Stimulated activated CD4-positive, alpha-beta T cell treated with anti-CD3 and anti-CD28 coated beads, Interleukin-4, amount 100 ng/mL, for 4 hours (primary cell): ENCODE results near the gene DPP4.
"Not testable (repeated sequence)": the region's sequence is repeated elsewhere in the genome, so short reads cannot be mapped to it uniquely, and the experiment has no call there.

Source experiments
- DNase-seq, 2 experiments: peaks; one replicate each; pipeline ENCODE4 v3.0.0-alpha.2; 2020

Gene DPP4

DNA sequence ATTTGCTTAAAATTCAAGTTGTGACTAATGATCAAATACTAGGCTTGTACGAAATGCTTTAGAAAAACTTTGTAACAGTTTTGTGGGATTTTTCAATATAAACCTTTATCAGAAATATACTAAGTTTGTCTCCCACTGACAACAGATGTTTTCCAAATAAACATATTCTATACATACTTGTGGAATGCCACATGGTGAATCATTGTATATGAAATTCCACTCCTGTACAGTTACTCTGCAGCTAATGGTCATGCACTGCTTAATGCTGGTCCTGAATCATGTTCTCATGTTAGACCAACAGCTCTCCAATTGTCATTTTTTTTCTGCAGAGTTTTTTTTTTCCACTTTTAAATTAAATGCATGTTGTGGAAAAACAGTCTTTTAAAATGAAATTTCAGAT is 90.1 kb downstream of the DPP4 start:
- no peak for DNase-seq

DNA sequence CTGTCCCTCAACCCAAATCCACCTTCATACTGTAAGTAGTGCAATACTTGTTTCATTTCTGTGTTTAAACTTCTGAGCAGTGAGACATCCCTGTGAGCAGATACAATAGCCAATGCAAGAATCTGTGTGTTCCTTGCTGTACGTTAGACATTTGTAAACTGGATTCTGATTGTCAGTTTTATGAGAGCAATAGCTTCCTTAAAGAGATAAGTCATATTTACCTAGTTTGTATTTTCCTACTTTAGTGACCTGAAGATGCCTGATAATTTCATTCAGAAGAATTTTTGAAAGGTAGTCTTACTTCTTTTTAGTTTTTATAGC is 90.7 kb downstream of the DPP4 start:
- no peak for DNase-seq

DNA sequence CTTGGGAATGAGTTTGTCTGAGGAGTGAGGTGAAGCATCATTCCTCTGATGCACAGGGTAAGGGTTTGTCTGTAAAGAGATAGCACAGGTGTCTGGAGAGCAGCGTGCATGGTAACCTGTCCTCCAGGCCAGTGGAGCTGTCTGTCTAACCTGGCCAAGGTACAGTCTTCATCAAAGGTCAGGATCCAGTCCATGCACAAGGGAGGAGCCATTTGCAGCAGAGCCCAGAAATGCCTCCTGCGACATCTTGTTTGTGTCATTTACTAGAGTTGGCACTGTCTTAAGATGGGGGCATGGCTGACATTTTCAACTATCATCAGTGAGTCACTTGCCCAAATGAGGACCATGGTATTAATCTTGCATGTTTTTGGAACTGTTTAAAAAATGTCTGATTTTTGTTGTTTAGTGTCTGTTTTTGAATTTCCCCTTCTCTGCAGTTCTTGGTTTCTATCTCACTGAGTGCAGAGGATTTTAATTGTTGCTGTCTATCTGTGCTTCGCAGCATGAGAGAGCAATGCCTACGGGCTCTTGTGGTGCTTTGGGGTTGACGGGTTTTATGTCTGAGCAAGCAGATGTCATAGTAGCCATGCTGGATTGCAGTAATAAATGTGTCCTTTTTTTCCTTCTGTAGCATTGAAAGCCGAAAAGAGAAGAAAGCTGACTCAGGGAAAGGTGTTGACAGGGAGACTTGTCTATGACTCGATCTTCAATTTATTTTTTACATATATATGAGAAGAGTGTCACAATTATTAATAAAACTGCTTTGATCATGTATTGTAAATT is 91.3 kb downstream of the DPP4 start:
- DNase-seq, result no peak

DNA sequence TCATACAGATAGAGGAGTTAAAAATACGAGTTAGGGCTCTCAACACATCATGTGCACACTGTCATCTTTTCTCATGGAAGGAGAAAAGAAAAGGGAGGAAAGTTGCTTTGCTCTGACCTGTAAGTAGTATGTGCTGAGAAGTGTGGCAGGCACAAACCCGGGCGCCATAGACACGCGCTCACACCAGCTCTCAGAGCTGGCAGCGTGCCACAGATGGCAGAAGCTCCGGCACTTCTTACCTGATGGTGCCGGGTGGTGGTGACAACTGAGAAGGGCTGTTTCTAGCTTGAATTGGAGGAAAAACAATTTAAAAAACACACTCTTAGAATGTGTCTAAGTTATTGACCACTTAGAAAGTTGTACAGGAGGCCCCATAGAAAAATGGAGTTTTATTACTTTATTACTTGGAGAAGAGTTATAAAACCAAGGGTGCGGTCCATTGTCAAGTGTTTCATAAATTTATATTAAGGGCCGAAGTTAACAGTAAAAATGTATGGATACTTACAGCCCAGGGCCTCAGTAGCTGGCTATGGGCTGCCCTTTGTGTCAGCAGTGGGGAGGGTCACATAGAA is 92.2 kb downstream of the DPP4 start:
- DNase-seq, result no peak

DNA sequence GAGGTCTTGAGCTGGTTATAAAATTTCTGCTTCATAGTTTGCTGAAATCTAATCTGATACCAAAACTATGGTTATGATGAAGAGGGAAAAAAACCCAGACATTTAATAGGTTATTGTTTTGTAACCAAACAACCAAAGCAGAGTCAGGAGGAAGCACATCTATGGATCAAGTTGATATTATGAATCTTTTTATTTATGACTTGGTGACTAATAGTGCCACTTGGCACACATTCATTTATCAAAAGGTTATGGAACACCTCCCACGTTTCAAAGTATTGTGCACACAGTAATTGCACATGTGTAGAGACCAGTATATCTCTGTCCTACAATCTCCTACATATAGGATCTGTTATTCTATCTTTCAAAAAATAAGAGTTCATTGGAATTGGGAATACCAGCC is 93.0 kb downstream of the DPP4 start:
- no peak for DNase-seq

- DNase-seq, result no peak
Measured at GRCh38 chr2:161979490-161979889, 94.5 kb downstream of the DPP4 start.

DNA sequence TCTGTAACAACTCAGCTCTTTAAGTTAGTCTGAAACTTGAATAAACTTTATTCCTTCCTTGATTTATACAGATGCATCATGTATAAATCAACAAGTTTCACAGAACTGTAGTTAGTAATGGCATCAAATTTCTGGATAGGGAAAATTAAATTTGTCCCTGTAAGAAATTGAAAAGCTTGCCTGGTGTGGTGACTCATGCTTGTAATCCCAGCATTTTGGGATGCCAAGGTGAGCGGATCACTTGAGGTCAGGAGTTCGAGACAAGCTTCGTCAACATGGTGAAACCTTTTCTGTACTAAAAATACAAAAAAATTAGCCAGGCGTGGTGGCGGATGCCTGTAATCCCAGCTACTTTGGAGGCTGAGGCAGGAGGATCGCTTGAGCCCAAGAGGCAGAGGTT is 96.1 kb downstream of the DPP4 start:
- not testable (repeated sequence) for DNase-seq

GRCh38 chr2:161976917-161977316 is 97.1 kb downstream of the DPP4 start:
- DNase-seq, result no peak

GRCh38 chr2:161976295-161976694 is 97.7 kb downstream of the DPP4 start:
- DNase-seq, result no peak

- DNase-seq, result no peak
Measured at GRCh38 chr2:161975813-161976160, 98.2 kb downstream of the DPP4 start.

DNA sequence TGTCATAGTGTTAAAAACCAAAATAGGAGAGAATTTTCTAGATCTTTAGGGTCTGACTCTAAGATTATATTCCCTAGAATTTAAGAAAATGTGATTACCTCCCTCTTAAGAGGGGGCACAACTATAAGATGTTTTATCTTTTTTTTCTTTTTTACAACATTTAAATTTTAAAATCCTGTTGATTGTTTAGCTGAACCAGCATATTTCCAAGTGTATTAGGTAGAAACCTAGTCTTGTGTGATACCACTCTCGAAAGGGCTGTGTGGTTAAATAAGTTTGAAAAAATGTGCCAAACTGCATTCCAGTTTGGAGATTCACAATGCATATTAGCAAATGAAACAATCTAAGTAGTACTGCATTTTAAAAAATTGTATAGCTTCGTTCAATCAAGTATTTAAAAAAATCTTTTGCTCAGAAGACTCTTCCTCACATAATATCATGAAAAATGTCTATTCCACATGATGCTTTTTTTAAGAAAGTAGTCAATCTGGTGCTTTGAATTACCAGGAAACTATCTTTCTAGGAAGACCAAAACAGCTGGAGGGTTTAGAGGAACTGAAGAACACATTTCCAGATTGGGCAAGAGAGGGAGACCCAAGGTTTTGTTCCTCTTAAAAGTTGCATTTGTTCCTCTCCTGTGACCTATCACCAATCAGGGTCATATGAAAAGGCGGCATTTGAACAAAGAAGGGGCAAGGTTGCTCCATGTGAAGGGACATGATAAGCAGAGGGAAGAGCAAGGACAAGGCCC is 98.8 kb downstream of the DPP4 start:
- DNase-seq, result no peak

DNA sequence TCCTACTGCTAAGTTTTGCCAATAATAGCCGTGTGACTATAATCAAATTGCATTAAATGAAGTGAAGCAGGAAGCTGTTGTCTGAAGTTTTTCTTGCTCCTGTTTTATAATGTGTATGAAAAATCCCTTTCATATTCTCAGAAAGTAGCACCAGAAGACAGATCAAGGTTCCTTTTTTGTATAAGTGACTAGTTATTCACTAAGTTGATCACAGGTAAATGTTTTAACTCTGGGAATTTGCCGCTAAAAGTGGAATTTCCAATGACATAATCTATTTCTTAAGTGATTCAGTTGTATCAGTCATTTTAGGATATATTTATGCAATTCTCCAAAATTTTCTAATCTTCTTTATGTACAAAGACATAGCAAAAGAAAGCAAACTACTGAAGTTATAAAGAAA is 99.6 kb downstream of the DPP4 start:
- no peak for DNase-seq

DNA sequence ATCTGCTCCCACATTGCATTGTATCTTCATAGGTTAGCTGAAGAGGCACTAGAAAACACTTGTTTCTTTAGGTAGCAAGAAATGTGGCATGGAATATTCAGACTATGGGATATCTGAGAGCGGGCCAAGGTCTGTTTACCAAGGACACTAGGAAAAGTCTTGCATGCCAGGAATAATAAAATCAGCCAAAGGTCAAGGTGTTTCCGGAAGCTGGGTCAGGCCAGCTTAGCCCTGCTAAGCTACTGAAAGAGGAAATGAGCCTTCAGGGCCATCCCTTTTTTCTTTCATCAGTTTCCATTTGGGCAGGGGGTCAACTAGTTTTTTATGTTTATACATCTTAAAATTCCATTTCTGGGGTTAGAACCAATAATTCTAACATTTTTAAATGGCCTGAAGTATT is 101.1 kb downstream of the DPP4 start:
- no peak for DNase-seq

- no peak for DNase-seq
Measured at GRCh38 chr2:161972232-161972631, 101.8 kb downstream of the DPP4 start.

- no peak for DNase-seq
Measured at GRCh38 chr2:161971551-161971950, 102.5 kb downstream of the DPP4 start.

GRCh38 chr2:161969159-161969558 is 104.9 kb downstream of the DPP4 start:
- no peak for DNase-seq

GRCh38 chr2:161965994-161966393 is 108.0 kb downstream of the DPP4 start:
- DNase-seq, result no peak

- no peak for DNase-seq
Measured at GRCh38 chr2:161964160-161964559, 109.9 kb downstream of the DPP4 start.

DNA sequence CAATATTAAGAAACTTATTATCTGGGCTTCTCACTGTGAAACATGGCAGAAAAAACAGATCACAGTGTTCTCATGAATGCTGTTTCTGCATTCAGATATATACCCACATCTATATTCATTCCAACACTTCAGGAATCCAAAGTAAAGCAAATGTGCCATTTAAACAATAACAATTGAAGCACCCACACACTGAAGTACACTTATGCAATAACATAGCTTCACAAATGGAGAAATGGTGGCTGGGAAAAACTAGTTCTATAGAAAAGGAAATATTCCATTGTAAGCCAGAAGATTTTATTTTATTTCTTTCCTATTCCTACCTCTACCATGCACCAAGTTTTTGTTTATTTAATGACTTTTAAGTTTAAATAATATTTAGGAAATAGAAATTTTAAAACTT is 111.9 kb downstream of the DPP4 start:
- DNase-seq, result no peak

GRCh38 chr2:161961061-161961460 is 113.0 kb downstream of the DPP4 start:
- no peak for DNase-seq

- DNase-seq, result no peak
Measured at GRCh38 chr2:161956738-161957137, 117.3 kb downstream of the DPP4 start.

- DNase-seq, result no peak
Measured at GRCh38 chr2:161955211-161955610, 118.8 kb downstream of the DPP4 start.

DNA sequence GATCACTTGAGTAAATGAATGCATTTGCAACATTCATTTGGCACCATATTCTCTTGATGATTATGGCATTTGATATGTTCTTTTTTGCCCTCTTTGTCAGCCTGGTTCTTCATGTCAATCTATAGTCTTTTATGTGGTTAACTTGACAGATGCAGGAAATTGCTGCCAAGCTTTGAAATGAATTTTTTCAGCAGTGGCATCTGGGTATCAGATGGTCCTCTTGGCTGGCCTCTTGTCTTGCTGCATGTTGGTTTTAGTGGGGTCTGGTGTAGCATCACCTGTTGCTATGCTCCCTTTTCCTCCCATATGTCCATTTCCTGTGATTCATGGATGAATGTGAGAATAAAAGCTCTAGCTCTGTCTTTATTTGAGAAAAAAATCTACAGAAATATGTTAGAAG is 119.9 kb downstream of the DPP4 start:
- DNase-seq, result no peak

- not testable (repeated sequence) for DNase-seq
Measured at GRCh38 chr2:161953367-161953766, 120.6 kb downstream of the DPP4 start.
